ENCODE measurements around the gene FCER1A. TPM values are rescaled to one million over a fixed set of nuclear protein-coding genes. Genes with fewer than 3 reads are reported as not detected.

FCER1A gene
- total RNA-seq, 4 donors from 2014 or later, result 0.95 to 1.5 TPM; not detected in 2

- no peak for TF ChIP-seq POLR2A (IDR thresholded peaks at IDR 0.05)
- no peak for TF ChIP-seq EP300 (IDR thresholded peaks at IDR 0.05; ENCODE audit: low read depth)
- TF ChIP-seq POLR2AphosphoS5 (IDR thresholded peaks at IDR 0.05), result no peak
- TF ChIP-seq CTCF (IDR thresholded peaks at IDR 0.05), result no peak
- Histone ChIP-seq H3K4me3 (no peak overlapping the region), H3K4me1 (no peaks in the 10 kb centered on the region), H3K36me3 (no peaks in the 10 kb centered on the region), H3K9me3 (no peaks in the 10 kb centered on the region), H3K27me3 (no peaks in the 10 kb centered on the region), H3K27ac (no peak overlapping the region)
- 67 to 88% methylated on average over 1 of the region's 1 CpG for WGBS, 2 donors (ENCODE audit: low coverage in 1 of 2)
- intact Hi-C loops (cut with DNase I; ENCODE audit: low total_unique reads), result no loop called here
- in situ Hi-C loops (cut with MboI; ENCODE audit: low pct_ligation_motif_present in 1 of 4, low pct_unique_long_range_greater_than_20kb in 1 of 4, low sequenced_read_pairs in 3 of 4), result no loop called here
- DNase-seq, result no peak
Observed at GRCh38 chr1:159291424-159291823, 10.7 kb upstream of the FCER1A start.

- in situ Hi-C loops (cut with MboI; ENCODE audit: low pct_ligation_motif_present in 1 of 4, low pct_unique_long_range_greater_than_20kb in 1 of 4, low sequenced_read_pairs in 3 of 4), result no loop called here
- Histone ChIP-seq H3K4me1 (no peaks in the 10 kb centered on the region), H3K27me3 (no peaks in the 10 kb centered on the region), H3K4me3 (no peak overlapping the region), H3K36me3 (no peaks in the 10 kb centered on the region), H3K9me3 (no peaks in the 10 kb centered on the region), H3K27ac (no peak overlapping the region)
- intact Hi-C loops (cut with DNase I; ENCODE audit: low total_unique reads), result no loop called here
- no peak for DNase-seq
- no peak for TF ChIP-seq CTCF (IDR thresholded peaks at IDR 0.05)
- TF ChIP-seq EP300 (IDR thresholded peaks at IDR 0.05; ENCODE audit: low read depth), result no peak
- no peak for TF ChIP-seq POLR2A (IDR thresholded peaks at IDR 0.05)
- TF ChIP-seq POLR2AphosphoS5 (IDR thresholded peaks at IDR 0.05), result no peak
- WGBS, 2 donors (ENCODE audit: low coverage in 1 of 2), result 66 to 69% methylated on average over 4 to 9 of the region's 9 CpGs
Observed at GRCh38 chr1:159296706-159297375, 5.3 kb upstream of the FCER1A start.

- intact Hi-C loops (cut with DNase I; ENCODE audit: low total_unique reads), result no loop called here
- TF ChIP-seq POLR2AphosphoS5 (IDR thresholded peaks at IDR 0.05), result no peak
- no peak for TF ChIP-seq CTCF (IDR thresholded peaks at IDR 0.05)
- no peak for TF ChIP-seq EP300 (IDR thresholded peaks at IDR 0.05; ENCODE audit: low read depth)
- TF ChIP-seq POLR2A (IDR thresholded peaks at IDR 0.05), result no peak
- Histone ChIP-seq H3K27me3 (no peaks in the 10 kb centered on the region), H3K4me3 (no peak overlapping the region), H3K27ac (no peak overlapping the region), H3K36me3 (no peaks in the 10 kb centered on the region), H3K4me1 (no peaks in the 10 kb centered on the region), H3K9me3 (no peaks in the 10 kb centered on the region)
- DNase-seq, result no peak
- in situ Hi-C loops (cut with MboI; ENCODE audit: low pct_ligation_motif_present in 1 of 4, low pct_unique_long_range_greater_than_20kb in 1 of 4, low sequenced_read_pairs in 3 of 4), result no loop called here
- 54 to 63% methylated on average over 4 of the region's 4 CpGs for WGBS, 2 donors (ENCODE audit: low coverage in 1 of 2)
Observed at GRCh38 chr1:159300146-159300545, 2.0 kb upstream of the FCER1A start.

- 43% methylated on average over 5 of the region's 5 CpGs; no CpG with 5 or more reads in 1 of the 2 donors for WGBS, 2 donors (ENCODE audit: low coverage in 1 of 2)
- TF ChIP-seq POLR2AphosphoS5 (IDR thresholded peaks at IDR 0.05), result no peak
- TF ChIP-seq EP300 (IDR thresholded peaks at IDR 0.05; ENCODE audit: low read depth), result no peak
- no peak for TF ChIP-seq CTCF (IDR thresholded peaks at IDR 0.05)
- TF ChIP-seq POLR2A (IDR thresholded peaks at IDR 0.05), result no peak
- Histone ChIP-seq H3K27me3 (no peaks in the 10 kb centered on the region), H3K4me1 (no peaks in the 10 kb centered on the region), H3K4me3 (no peak overlapping the region), H3K27ac (no peak overlapping the region), H3K9me3 (no peaks in the 10 kb centered on the region), H3K36me3 (no peaks in the 10 kb centered on the region)
- intact Hi-C loops (cut with DNase I; ENCODE audit: low total_unique reads), result no loop called here
- in situ Hi-C loops (cut with MboI; ENCODE audit: low pct_ligation_motif_present in 1 of 4, low pct_unique_long_range_greater_than_20kb in 1 of 4, low sequenced_read_pairs in 3 of 4), result no loop called here
- DNase-seq, result no peak
Observed at GRCh38 chr1:159307346-159308020, 5.3 kb downstream of the FCER1A start.
